ENCODE results near the gene PTPRK.

DNA sequence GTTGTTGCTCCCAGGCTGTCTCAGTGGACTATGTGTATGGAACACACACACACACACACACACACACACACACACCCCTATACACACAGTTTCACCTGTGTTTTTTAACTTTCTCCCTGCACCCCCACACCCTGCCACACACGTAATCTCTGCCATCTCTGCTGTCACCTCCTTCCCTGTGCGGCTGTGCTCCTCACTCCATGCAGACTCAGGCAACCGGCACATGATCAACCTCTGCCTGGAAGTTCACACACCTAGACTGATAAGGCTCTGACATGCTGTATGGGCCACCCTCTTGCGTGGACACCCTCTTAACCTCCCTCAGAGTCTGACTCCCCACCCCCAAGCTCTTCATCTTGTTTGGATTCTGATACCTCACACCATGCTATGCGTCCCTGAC lies 467.3 kb downstream of the PTPRK start:
- TF ChIP-seq, protein P1, sequence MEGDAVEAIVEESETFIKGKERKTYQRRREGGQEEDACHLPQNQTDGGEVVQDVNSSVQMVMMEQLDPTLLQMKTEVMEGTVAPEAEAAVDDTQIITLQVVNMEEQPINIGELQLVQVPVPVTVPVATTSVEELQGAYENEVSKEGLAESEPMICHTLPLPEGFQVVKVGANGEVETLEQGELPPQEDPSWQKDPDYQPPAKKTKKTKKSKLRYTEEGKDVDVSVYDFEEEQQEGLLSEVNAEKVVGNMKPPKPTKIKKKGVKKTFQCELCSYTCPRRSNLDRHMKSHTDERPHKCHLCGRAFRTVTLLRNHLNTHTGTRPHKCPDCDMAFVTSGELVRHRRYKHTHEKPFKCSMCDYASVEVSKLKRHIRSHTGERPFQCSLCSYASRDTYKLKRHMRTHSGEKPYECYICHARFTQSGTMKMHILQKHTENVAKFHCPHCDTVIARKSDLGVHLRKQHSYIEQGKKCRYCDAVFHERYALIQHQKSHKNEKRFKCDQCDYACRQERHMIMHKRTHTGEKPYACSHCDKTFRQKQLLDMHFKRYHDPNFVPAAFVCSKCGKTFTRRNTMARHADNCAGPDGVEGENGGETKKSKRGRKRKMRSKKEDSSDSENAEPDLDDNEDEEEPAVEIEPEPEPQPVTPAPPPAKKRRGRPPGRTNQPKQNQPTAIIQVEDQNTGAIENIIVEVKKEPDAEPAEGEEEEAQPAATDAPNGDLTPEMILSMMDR (optimal IDR thresholded peaks at IDR 0.05 in 1 of 3, IDR thresholded peaks at IDR 0.05 in 1 of 3, conservative IDR thresholded peaks at IDR 0.05 in 1 of 3; ENCODE audit: extremely low read depth in 1 of 3, insufficient read depth in 2 of 3, low read length in 3 of 3): no peak
- TF ChIP-seq EZH2 (IDR thresholded peaks at IDR 0.05; ENCODE audit: low read length): no peak

Measured in keratinocyte (primary cell).